ENCODE measurements around the gene LGSN. TPM values are rescaled to one million over a fixed set of nuclear protein-coding genes. Genes with fewer than 3 reads are reported as not detected.
A peak's percentile ranks its signal among the peaks of the same experiment; 100 is the strongest.

LGSN gene
- total RNA-seq, 2 donors from 2014 or later, result 0.11 to 13.2 TPM

DNA sequence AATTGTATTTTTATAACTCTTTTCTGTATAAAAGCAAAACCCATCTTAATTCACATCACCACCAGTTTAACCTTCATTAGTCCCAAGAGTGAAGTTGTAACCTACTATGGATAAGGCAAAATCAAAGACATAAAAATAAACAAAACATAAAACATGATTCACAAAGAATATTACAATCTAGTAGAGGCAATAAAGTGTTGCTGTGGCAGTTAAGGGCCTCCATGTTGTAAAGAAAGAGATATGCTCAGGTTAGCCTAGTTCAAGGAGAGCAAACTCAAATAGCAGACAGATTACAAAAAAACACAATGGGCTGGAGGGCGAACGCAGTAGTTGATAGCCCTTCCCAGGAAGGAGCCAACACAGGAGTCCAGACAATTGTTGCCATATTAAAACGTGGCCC lies 13.4 kb downstream of the LGSN start:
- intact Hi-C loops (cut with DNase I), result no loop called here
- H3K36me3 ChIP-seq, result no peaks in the 10 kb centered on the region
- no peaks in the 10 kb centered on the region for H3K27me3 ChIP-seq
- TF ChIP-seq, protein P1, sequence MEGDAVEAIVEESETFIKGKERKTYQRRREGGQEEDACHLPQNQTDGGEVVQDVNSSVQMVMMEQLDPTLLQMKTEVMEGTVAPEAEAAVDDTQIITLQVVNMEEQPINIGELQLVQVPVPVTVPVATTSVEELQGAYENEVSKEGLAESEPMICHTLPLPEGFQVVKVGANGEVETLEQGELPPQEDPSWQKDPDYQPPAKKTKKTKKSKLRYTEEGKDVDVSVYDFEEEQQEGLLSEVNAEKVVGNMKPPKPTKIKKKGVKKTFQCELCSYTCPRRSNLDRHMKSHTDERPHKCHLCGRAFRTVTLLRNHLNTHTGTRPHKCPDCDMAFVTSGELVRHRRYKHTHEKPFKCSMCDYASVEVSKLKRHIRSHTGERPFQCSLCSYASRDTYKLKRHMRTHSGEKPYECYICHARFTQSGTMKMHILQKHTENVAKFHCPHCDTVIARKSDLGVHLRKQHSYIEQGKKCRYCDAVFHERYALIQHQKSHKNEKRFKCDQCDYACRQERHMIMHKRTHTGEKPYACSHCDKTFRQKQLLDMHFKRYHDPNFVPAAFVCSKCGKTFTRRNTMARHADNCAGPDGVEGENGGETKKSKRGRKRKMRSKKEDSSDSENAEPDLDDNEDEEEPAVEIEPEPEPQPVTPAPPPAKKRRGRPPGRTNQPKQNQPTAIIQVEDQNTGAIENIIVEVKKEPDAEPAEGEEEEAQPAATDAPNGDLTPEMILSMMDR (IDR thresholded peaks at IDR 0.05), result no peak
- peak; percentile 48 for DNase-seq
- no peak overlapping the region for H3K9ac ChIP-seq (ENCODE audit: low read depth in 2 of 2, low read length in 2 of 2)
- H3K9me3 ChIP-seq, result no peaks in the 10 kb centered on the region
- H3K4me3 ChIP-seq, result no peak overlapping the region
- no peaks in the 10 kb centered on the region for H3K4me1 ChIP-seq
- peak overlapping the region; percentile 60 for H3K27ac ChIP-seq

DNA sequence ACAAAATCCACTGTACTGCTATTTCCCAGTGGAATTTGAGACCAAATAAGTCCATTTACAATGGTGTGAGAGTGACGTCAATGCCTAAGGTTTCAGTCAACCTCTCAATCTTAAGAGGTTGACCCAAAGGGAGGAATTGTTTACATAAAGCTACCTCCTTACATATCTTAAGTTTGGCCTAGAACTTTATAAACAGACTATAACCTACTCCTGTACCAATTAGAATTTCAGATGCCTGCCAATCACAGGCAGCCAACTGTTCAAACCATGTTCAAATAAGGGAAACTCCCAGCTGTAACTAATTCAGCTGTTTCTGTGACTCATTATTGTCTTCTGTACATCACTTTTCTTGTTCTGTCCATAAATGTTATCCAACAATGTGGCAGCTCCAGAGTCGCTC lies 14.5 kb downstream of the LGSN start:
- no peak overlapping the region for H3K4me3 ChIP-seq
- TF ChIP-seq, protein P1 (IDR thresholded peaks at IDR 0.05), result no peak
- H3K9ac ChIP-seq (ENCODE audit: low read depth in 2 of 2, low read length in 2 of 2), result no peak overlapping the region
- H3K36me3 ChIP-seq, result no peaks in the 10 kb centered on the region
- H3K27ac ChIP-seq, result peak overlapping the region; percentile 60
- peak; percentile 63 for DNase-seq
- H3K9me3 ChIP-seq, result no peaks in the 10 kb centered on the region
- intact Hi-C loops (cut with DNase I), result no loop called here
- no peaks in the 10 kb centered on the region for H3K27me3 ChIP-seq
- no peaks in the 10 kb centered on the region for H3K4me1 ChIP-seq

DNA sequence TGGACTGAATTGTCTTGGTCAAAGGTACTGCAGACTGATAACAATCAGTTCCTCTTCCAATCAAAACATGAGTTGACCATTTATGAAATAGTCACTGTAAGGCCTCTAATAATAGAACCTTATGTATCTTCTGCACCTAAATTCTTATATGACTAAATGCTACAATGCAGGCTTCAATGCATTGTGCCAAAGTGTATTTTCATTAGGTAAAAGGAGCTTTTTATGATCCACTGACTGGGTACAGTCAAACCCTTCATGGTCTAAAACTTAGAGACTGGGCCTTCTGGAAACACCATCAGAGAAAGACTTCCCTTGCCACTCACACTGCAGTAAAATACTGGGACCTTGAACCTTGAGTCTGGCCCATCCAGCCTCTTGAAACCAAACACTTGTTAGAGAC lies 16.3 kb downstream of the LGSN start:
- TF ChIP-seq, protein P1 (IDR thresholded peaks at IDR 0.05), result no peak
- H3K9ac ChIP-seq (ENCODE audit: low read depth in 2 of 2, low read length in 2 of 2), result no peak overlapping the region
- intact Hi-C loops (cut with DNase I), result no loop called here
- no peaks in the 10 kb centered on the region for H3K27me3 ChIP-seq
- no peaks in the 10 kb centered on the region for H3K9me3 ChIP-seq
- no peak overlapping the region for H3K27ac ChIP-seq
- H3K4me1 ChIP-seq, result no peaks in the 10 kb centered on the region
- no peak overlapping the region for H3K4me3 ChIP-seq
- DNase-seq, result peak; percentile 34
- no peaks in the 10 kb centered on the region for H3K36me3 ChIP-seq

DNA sequence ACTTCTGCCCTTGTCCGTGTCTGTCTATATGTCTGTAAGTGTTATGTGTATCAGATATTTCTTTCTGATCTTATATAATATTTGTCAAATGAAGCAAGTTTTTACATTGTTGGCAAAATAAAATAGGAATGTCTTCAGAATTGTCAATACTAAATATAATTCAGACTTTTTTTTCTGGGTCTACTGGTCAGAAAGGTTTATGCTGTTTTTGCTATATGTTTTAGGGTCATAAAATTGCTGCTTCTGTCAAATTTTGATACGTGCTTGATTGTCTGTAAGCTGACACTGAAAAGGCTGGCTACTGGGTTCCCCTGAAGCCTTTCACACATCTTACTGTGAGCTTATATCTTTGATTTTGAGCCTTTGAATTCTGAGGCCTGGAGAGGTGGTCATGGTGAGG lies 20.1 kb downstream of the LGSN start:
- no peaks in the 10 kb centered on the region for H3K36me3 ChIP-seq
- H3K9ac ChIP-seq (ENCODE audit: low read depth in 2 of 2, low read length in 2 of 2), result no peak overlapping the region
- H3K4me1 ChIP-seq, result no peaks in the 10 kb centered on the region
- intact Hi-C loops (cut with DNase I), result no loop called here
- H3K9me3 ChIP-seq, result no peaks in the 10 kb centered on the region
- no peak overlapping the region for H3K4me3 ChIP-seq
- no peak overlapping the region for H3K27ac ChIP-seq
- DNase-seq, result no peak
- H3K27me3 ChIP-seq, result no peaks in the 10 kb centered on the region
- TF ChIP-seq, protein P1 (IDR thresholded peaks at IDR 0.05), result no peak

DNA sequence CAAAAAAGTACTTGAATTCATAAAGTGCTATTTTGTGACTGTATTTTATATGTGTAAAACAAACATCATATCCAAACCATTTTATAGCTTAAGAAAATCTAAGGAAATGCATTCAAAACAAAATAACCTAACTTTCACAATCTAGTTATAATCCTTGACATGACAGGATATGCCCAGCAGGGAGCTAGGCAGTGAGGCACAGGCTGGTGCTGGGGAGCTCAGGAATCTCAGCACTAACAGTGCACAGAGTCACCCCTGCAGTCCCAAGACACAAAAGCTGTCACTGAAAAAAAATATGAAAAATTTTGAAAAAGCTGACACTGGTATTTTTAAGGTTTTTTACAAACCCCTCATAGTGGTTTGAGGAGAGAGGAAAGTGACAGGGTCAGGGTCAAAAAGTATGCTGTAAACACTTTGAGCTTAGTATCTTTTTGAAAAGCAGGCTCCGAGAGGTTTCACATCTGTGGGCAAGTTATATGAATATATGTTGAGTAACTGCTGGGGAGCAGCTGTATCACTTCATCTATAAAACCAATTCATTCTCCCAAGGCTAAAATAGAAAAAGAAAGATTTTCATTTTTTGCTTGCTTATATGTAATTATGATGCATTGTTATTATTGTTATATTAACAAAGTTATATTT lies 24.1 kb downstream of the LGSN start:
- Histone ChIP-seq H3K4me1 (no peaks in the 10 kb centered on the region), H3K36me3 (no peaks in the 10 kb centered on the region), H3K9ac (ENCODE audit: low read depth in 2 of 2, low read length in 2 of 2) (no peak overlapping the region), H3K27ac (no peak overlapping the region), H3K4me3 (no peak overlapping the region), H3K27me3 (no peaks in the 10 kb centered on the region), H3K9me3 (no peaks in the 10 kb centered on the region)
- no peak for DNase-seq
- TF ChIP-seq, protein P1 (IDR thresholded peaks at IDR 0.05), result no peak
- intact Hi-C loops (cut with DNase I), result no loop called here
